Upper lobe of left lung (tissue), 6 donors: ENCODE data around the gene TRIP11. TPM values are rescaled to one million over a fixed set of nuclear protein-coding genes. Genes with fewer than 3 reads are reported as not detected.

ENCODE experiments used
- ATAC-seq, 2 donors: fragments of 200-7000 bp; cut with Tn5 transposase; one replicate each; pipeline ENCODE4 v1.9.1; 2022; ENCODE audit warnings: mild to moderate bottlenecking in 2 of 2, moderate library complexity in 2 of 2; ENCODE audit not compliant: low FRiP score in 2 of 2
- DNase-seq, 2 donors: peaks; one replicate each; pipeline ENCODE4 v3.0.0-alpha.2; 2019 to 2020
- H3K27ac ChIP-seq, 4 donors: fragments of 200-600 bp; sonication (generic); one replicate each; pipeline ENCODE4 v1.5.1; 2016 to 2019
- H3K27me3 ChIP-seq, 4 donors: fragments of 200-600 bp; sonication (generic); one replicate each; pipeline ENCODE4 v1.5.1; 2017 to 2019
- H3K36me3 ChIP-seq, 4 donors: fragments of 200-600 bp; sonication (generic); one replicate each; pipeline ENCODE4 v1.5.1; 2016 to 2019
- H3K4me1 ChIP-seq, 4 donors: fragments of 200-600 bp; sonication (generic); one replicate each; pipeline ENCODE4 v1.5.1; 2018 to 2019
- H3K4me3 ChIP-seq, 4 donors: fragments of 200-600 bp; sonication (generic); one replicate each; pipeline ENCODE4 v1.5.1; 2017 to 2019; ENCODE audit warnings: mild to moderate bottlenecking in 2 of 4, moderate library complexity in 1 of 4
- H3K9me3 ChIP-seq, 4 donors: fragments of 200-600 bp; sonication (generic); one replicate each; pipeline ENCODE4 v1.5.1; 2018 to 2019
- EP300 ChIP-seq, 4 donors: sonication (generic); formaldehyde crosslinking; IDR thresholded peaks; one replicate each; pipeline ENCODE4 v1.5.1; 2017; ENCODE audit warnings: antibody characterized with exemption in 4 of 4, control low read depth in 2 of 4
- POLR2A ChIP-seq, 4 donors: fragments of 450-650 bp; IDR thresholded peaks; one replicate each; pipeline ENCODE4 v1.5.1; 2016 to 2017; ENCODE audit warnings: antibody characterized with exemption in 4 of 4, mild to moderate bottlenecking in 2 of 4
- POLR2AphosphoS5 ChIP-seq, 2 donors: sonication (generic); formaldehyde crosslinking; IDR thresholded peaks; one replicate each; pipeline ENCODE4 v1.5.1; 2017; ENCODE audit warnings: antibody characterized with exemption in 2 of 2
- WGBS, 2 donors: methylation state at CpG; one replicate each; pipeline ENCODE4 v1.1.5; 2017 to 2018; 5-methylcytosine and 5-hydroxymethylcytosine counted together
- total RNA-seq, 6 donors: library from RNA; depleted of rRNA in 4 of 6; stranded (reverse); fragments of >200 nt in 4 of 6; gene quantifications; one replicate each; pipeline versions ENCODE4 v1.1.0 to v1.2.1, GENCODE V29; 2016 to 2021
- TF ChIP-seq, protein P1 (sequence below), 6 experiments: fragments of 450-650 bp in 4 of 6; fragments of 200-600 bp in 2 of 6; sonication (generic) in 2 of 6; IDR thresholded peaks; one replicate each; pipeline ENCODE4 v1.5.1; 2016 to 2019; ENCODE audit warnings: antibody characterized with exemption in 6 of 6
- donor health status: DM: no; HTN: no; CAD: no; lungs with moderate emphysema.
- donor health status: DM: no; HTN: yes; CAD: no; lungs with severe emphysema.

Gene TRIP11
- total RNA-seq, 6 donors from 2014 or later = 19.2 to 71.8 (median 39.1) TPM

DNA sequence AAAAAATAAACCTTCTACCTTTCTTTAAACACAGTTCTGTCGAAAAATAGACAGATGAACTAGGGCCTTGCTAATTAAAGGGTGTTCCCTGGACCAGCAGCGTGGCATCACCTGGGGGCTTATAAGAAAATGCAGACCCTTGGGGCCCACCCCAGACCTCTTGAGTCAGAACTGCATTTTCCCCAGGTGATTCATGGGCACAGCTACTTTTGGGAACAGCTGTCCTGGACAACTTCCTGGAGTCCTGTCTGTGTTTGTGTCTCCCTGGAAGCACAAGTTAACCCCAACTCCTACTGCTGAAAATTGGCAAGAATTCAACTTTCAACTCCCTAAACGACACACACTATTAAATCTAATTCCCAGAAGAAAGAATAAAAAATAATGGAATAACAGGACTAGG is 110.2 kb downstream of the TRIP11 start:
- H3K36me3 ChIP-seq = peaks cover 0 to 6% (median 1%) of the 10 kb centered on the region in 4 donors
- H3K9me3 ChIP-seq = no peaks in the 10 kb centered on the region
- no peak for TF ChIP-seq EP300 (IDR thresholded peaks at IDR 0.05)
- no peak for TF ChIP-seq POLR2A (IDR thresholded peaks at IDR 0.05)
- TF ChIP-seq, protein P1, sequence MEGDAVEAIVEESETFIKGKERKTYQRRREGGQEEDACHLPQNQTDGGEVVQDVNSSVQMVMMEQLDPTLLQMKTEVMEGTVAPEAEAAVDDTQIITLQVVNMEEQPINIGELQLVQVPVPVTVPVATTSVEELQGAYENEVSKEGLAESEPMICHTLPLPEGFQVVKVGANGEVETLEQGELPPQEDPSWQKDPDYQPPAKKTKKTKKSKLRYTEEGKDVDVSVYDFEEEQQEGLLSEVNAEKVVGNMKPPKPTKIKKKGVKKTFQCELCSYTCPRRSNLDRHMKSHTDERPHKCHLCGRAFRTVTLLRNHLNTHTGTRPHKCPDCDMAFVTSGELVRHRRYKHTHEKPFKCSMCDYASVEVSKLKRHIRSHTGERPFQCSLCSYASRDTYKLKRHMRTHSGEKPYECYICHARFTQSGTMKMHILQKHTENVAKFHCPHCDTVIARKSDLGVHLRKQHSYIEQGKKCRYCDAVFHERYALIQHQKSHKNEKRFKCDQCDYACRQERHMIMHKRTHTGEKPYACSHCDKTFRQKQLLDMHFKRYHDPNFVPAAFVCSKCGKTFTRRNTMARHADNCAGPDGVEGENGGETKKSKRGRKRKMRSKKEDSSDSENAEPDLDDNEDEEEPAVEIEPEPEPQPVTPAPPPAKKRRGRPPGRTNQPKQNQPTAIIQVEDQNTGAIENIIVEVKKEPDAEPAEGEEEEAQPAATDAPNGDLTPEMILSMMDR (IDR thresholded peaks at IDR 0.05) = no peak
- no peak for TF ChIP-seq POLR2AphosphoS5 (IDR thresholded peaks at IDR 0.05)
- DNase-seq (no peak), ATAC-seq (no peak)
- no peak overlapping the region for H3K4me3 ChIP-seq
- H3K27me3 ChIP-seq = no peaks in the 10 kb centered on the region
- peaks cover 0 to 11% (median 0%) of the 10 kb centered on the region in 4 donors for H3K4me1 ChIP-seq
- no peak overlapping the region for H3K27ac ChIP-seq
- 71 to 74% methylated on average over 3 of the region's 3 CpGs for WGBS, 2 donors

DNA sequence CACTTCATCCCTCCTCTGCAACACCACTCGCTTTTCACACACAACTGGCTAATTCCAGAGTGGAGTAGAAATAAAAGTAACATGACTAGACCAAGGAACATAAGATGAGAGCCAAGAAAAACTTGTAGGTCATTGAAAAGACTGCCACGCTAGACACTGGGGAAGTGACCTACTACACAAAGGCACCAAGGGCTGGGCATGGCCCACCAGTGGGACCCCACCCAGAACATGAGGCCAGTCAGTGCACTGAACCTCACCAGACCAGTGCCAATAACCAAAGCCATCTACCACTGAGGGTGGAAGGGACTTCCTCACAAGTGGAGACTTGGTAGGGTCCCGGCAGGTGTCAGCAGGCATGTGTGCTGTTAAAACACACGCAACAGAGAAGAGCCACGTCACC is 112.1 kb downstream of the TRIP11 start:
- ATAC-seq (no peak), DNase-seq (no peak)
- 73 to 93% methylated on average over 5 of the region's 5 CpGs for WGBS, 2 donors
- no peak for TF ChIP-seq POLR2AphosphoS5 (IDR thresholded peaks at IDR 0.05)
- no peak for TF ChIP-seq EP300 (IDR thresholded peaks at IDR 0.05)
- TF ChIP-seq, protein P1 (IDR thresholded peaks at IDR 0.05) = no peak
- no peak for TF ChIP-seq POLR2A (IDR thresholded peaks at IDR 0.05)
- peaks cover 0 to 2% (median 0%) of the 10 kb centered on the region in 4 donors for H3K36me3 ChIP-seq
- no peak overlapping the region for H3K27ac ChIP-seq
- H3K27me3 ChIP-seq = no peaks in the 10 kb centered on the region
- peaks cover 0 to 11% (median 0%) of the 10 kb centered on the region in 4 donors for H3K4me1 ChIP-seq
- no peak overlapping the region for H3K4me3 ChIP-seq
- no peaks in the 10 kb centered on the region for H3K9me3 ChIP-seq

DNA sequence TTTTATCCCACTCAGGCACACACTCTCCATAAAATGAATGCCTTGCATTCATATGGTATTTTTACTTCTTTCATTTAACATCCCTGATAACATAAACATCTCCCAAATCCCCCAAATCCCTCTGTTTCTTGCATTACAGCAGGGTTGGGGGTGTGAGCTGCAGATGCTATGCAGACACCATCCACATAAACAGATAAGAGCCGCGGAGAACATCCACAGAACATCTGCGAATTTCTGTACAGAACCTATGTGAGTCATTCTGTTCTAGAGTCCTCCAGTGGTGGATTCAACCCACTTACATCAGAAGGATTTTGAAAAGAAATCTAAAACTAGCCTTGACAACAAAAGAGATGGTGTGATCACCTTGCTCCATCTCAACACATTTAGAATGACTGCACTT is 112.7 kb downstream of the TRIP11 start:
- TF ChIP-seq EP300 (IDR thresholded peaks at IDR 0.05) (no peak), POLR2A (IDR thresholded peaks at IDR 0.05) (no peak), POLR2AphosphoS5 (IDR thresholded peaks at IDR 0.05) (no peak)
- TF ChIP-seq, protein P1 (IDR thresholded peaks at IDR 0.05) = no peak
- no peak overlapping the region for H3K27ac ChIP-seq
- no peak for DNase-seq
- no peak for ATAC-seq
- H3K27me3 ChIP-seq = no peaks in the 10 kb centered on the region
- no peaks in the 10 kb centered on the region for H3K9me3 ChIP-seq
- H3K4me1 ChIP-seq = peaks cover 0 to 11% (median 0%) of the 10 kb centered on the region in 4 donors
- 75 to 100% methylated on average over 3 of the region's 3 CpGs for WGBS, 2 donors
- no peaks in the 10 kb centered on the region for H3K36me3 ChIP-seq
- H3K4me3 ChIP-seq = no peak overlapping the region

DNA sequence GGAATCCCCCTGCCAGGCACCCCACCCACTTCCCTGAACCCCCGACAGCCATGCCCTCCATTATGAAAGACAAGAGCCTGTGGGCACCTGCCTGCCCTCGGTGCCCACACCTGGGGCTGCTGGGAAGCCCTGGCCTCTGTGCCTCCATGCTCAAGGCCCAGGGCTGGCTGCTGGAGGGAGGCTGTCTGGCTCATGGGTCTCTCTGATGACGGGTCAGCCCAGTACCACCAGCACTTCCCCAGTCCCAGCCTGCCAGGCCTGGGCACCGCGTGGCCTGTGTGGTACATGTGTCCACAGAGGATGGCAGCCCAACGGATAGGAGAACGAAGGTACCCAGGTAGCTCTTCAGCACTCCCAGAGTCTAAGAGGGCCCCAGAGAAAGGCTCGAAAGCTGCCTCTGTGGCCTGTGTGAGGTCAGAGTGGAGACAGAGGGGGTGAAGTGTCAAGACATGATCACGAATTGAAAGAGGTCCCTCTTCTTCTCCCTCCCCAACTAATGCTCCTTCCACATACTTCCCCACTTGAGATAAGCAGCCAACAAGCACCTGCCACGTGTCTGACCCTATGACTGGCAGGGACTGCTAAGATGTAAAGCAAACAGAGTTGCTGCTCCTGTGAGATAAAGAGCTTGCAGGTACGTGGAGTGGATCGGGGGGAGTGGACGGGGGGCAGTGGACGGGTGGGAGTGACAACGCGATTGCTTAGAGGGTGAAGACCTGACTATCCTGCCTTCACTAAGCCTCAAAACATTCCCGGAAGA is 113.5 kb downstream of the TRIP11 start:
- DNase-seq (peak in 1 of 2 donors; percentile 52), ATAC-seq (no peak)
- H3K36me3 ChIP-seq = no peaks in the 10 kb centered on the region
- TF ChIP-seq POLR2AphosphoS5 (IDR thresholded peaks at IDR 0.05) (no peak), POLR2A (IDR thresholded peaks at IDR 0.05) (no peak), EP300 (IDR thresholded peaks at IDR 0.05) (no peak)
- TF ChIP-seq, protein P1 (IDR thresholded peaks at IDR 0.05) = no peak
- H3K27me3 ChIP-seq = no peaks in the 10 kb centered on the region
- H3K4me1 ChIP-seq = peaks cover 0 to 11% (median 0%) of the 10 kb centered on the region in 4 donors
- H3K27ac ChIP-seq = peak overlapping the region in 2 of 4 donors; percentile 13 to 22
- 70 to 75% methylated on average over 16 of the region's 17 CpGs for WGBS, 2 donors
- no peak overlapping the region for H3K4me3 ChIP-seq
- H3K9me3 ChIP-seq = no peaks in the 10 kb centered on the region
